Neutrophil (primary cell): ENCODE data around the gene FGGY.

Source experiments
- H3K27ac ChIP-seq: fragments of 200-600 bp; sonication (generic); 2 replicates; pipeline ENCODE4 v1.5.1; 2016; ENCODE audit warnings: mild to moderate bottlenecking, moderate library complexity
- H3K27me3 ChIP-seq: fragments of 200-600 bp; sonication (generic); 2 replicates; pipeline ENCODE4 v1.6.0; 2016; ENCODE audit warnings: mild to moderate bottlenecking
- H3K36me3 ChIP-seq: fragments of 200-600 bp; sonication (generic); 2 replicates; pipeline ENCODE4 v1.5.1; 2017
- H3K4me1 ChIP-seq, 2 experiments: fragments of 200-600 bp in 1 of 2; sonication (generic) in 1 of 2; 1 replicate in 1 of 2; 2 replicates in 1 of 2; pipeline versions ENCODE4 v1.5.1 to v1.6.1; 2013 to 2016; ENCODE audit warnings: low read depth in 1 of 2, low read length in 1 of 2, mild to moderate bottlenecking in 1 of 2, moderate library complexity in 1 of 2; ENCODE audit not compliant: control insufficient read depth in 1 of 2, insufficient read depth in 1 of 2
- H3K4me3 ChIP-seq, 2 experiments: fragments of 200-600 bp in 1 of 2; sonication (generic) in 1 of 2; 1 replicate in 1 of 2; 2 replicates in 1 of 2; pipeline ENCODE4 v1.5.1; 2013 to 2016; ENCODE audit warnings: low read depth in 1 of 2, low read length in 1 of 2, mild to moderate bottlenecking in 1 of 2, moderate library complexity in 1 of 2
- H3K9me3 ChIP-seq: fragments of 200-600 bp; sonication (generic); 2 replicates; pipeline ENCODE4 v1.5.1; 2016
- CTCF ChIP-seq: fragments of 200-600 bp; sonication (generic); IDR thresholded peaks from 2 replicates; pipeline ENCODE4 v1.5.1; 2016; ENCODE audit warnings: antibody characterized with exemption

Gene FGGY

GRCh38 chr1:59452026-59452425 is 155.1 kb downstream of the FGGY start:
- Histone ChIP-seq H3K4me1 (peaks cover 9 to 14% of the 10 kb centered on the region in 2 experiments), H3K27ac (no peak overlapping the region), H3K36me3 (no peaks in the 10 kb centered on the region), H3K27me3 (no peaks in the 10 kb centered on the region), H3K4me3 (no peak overlapping the region), H3K9me3 (no peaks in the 10 kb centered on the region)
- no peak for TF ChIP-seq CTCF

- Histone ChIP-seq H3K27me3 (no peaks in the 10 kb centered on the region), H3K27ac (peak overlapping the region; percentile 65), H3K36me3 (no peaks in the 10 kb centered on the region), H3K4me3 (no peak overlapping the region), H3K9me3 (no peaks in the 10 kb centered on the region), H3K4me1 (peaks cover 9 to 14% of the 10 kb centered on the region in 2 experiments)
- TF ChIP-seq CTCF, result no peak
Measured at GRCh38 chr1:59452559-59452958, 155.7 kb downstream of the FGGY start.

- Histone ChIP-seq H3K4me3 (no peak overlapping the region), H3K9me3 (no peaks in the 10 kb centered on the region), H3K4me1 (peaks cover 9 to 14% of the 10 kb centered on the region in 2 experiments), H3K36me3 (no peaks in the 10 kb centered on the region), H3K27ac (peak overlapping the region; percentile 65), H3K27me3 (no peaks in the 10 kb centered on the region)
- TF ChIP-seq CTCF, result no peak
Measured at GRCh38 chr1:59453297-59453968, 156.5 kb downstream of the FGGY start.

GRCh38 chr1:59455206-59455605 is 158.3 kb downstream of the FGGY start:
- H3K4me3 ChIP-seq, result no peak overlapping the region
- H3K27ac ChIP-seq, result no peak overlapping the region
- no peaks in the 10 kb centered on the region for H3K9me3 ChIP-seq
- H3K36me3 ChIP-seq, result no peaks in the 10 kb centered on the region
- no peak for TF ChIP-seq CTCF
- H3K27me3 ChIP-seq, result no peaks in the 10 kb centered on the region
- peaks cover 9 to 14% of the 10 kb centered on the region in 2 experiments for H3K4me1 ChIP-seq

GRCh38 chr1:59457786-59458185 is 160.9 kb downstream of the FGGY start:
- Histone ChIP-seq H3K27me3 (no peaks in the 10 kb centered on the region), H3K27ac (no peak overlapping the region), H3K9me3 (no peaks in the 10 kb centered on the region), H3K4me1 (peaks cover 9 to 14% of the 10 kb centered on the region in 2 experiments), H3K4me3 (no peak overlapping the region), H3K36me3 (no peaks in the 10 kb centered on the region)
- TF ChIP-seq CTCF, result no peak
